Astrocyte (in vitro differentiated cells and primary cell): ENCODE results near the gene IL21R. TPM values are rescaled to one million over a fixed set of nuclear protein-coding genes. Genes with fewer than 3 reads are reported as not detected.

Experiments used
- DNase-seq: peaks from one replicate; pipeline ENCODE4 v3.0.0-alpha.2; 2010; ENCODE audit warnings: low read depth
- FAIRE-seq: peaks from 2 replicates; lab custom pipeline; 2011; peaks lifted over from hg19 to GRCh38; lab: Jason Lieb, UNC
- H2AFZ ChIP-seq: 2 replicates; pipeline ENCODE4 v1.6.0; 2012; ENCODE audit warnings: low read depth, low read length, inconsistent platforms
- H3K27ac ChIP-seq: 2 replicates; pipeline ENCODE4 v1.5.1; 2011; ENCODE audit warnings: low read depth, low read length, inconsistent platforms
- H3K27me3 ChIP-seq: 2 replicates; pipeline ENCODE4 v1.6.0; 2011; ENCODE audit warnings: low read length, inconsistent platforms; ENCODE audit not compliant: insufficient read depth
- H3K36me3 ChIP-seq: 2 replicates; pipeline ENCODE4 v1.5.1; 2011; ENCODE audit warnings: low read length, inconsistent platforms; ENCODE audit not compliant: insufficient read depth
- H3K4me1 ChIP-seq: 2 replicates; pipeline ENCODE4 v1.5.1; 2011; ENCODE audit warnings: low read length, inconsistent platforms; ENCODE audit not compliant: insufficient read depth
- H3K4me2 ChIP-seq: 2 replicates; pipeline ENCODE4 v1.6.0; 2012; ENCODE audit warnings: low read length, inconsistent platforms
- H3K4me3 ChIP-seq: 2 replicates; pipeline ENCODE4 v1.5.1; 2011; ENCODE audit warnings: low read depth, mild to moderate bottlenecking, low read length, inconsistent platforms; ENCODE audit not compliant: insufficient read depth
- H3K79me2 ChIP-seq: 2 replicates; pipeline ENCODE4 v1.6.0; 2012; ENCODE audit warnings: mild to moderate bottlenecking, low read length, inconsistent platforms; ENCODE audit not compliant: insufficient read depth
- H3K9ac ChIP-seq: 2 replicates; pipeline ENCODE4 v1.6.0; 2012; ENCODE audit warnings: mild to moderate bottlenecking, low read length, inconsistent platforms
- H3K9me3 ChIP-seq: 2 replicates; pipeline ENCODE4 v1.5.1; 2012; ENCODE audit warnings: low read depth, mild to moderate bottlenecking, low read length, inconsistent platforms; ENCODE audit not compliant: insufficient read depth
- H4K20me1 ChIP-seq: 2 replicates; pipeline ENCODE4 v1.6.0; 2012; ENCODE audit warnings: low read length, inconsistent platforms; ENCODE audit not compliant: insufficient read depth
- H3K27ac Mint-ChIP-seq: one replicate; pipeline ENCODE4 v1.8.0; 2021; ENCODE audit warnings: mild to moderate bottlenecking, mixed read lengths; ENCODE audit not compliant: unreplicated experiment
- H3K27me3 Mint-ChIP-seq: one replicate; pipeline ENCODE4 v1.8.0; 2021; ENCODE audit warnings: low read depth, mixed read lengths; ENCODE audit not compliant: unreplicated experiment
- H3K36me3 Mint-ChIP-seq: one replicate; pipeline ENCODE4 v1.8.0; 2021; ENCODE audit warnings: low read depth, mixed read lengths; ENCODE audit not compliant: unreplicated experiment
- H3K4me1 Mint-ChIP-seq: one replicate; pipeline ENCODE4 v1.8.0; 2021; ENCODE audit warnings: low read depth, mixed read lengths; ENCODE audit not compliant: unreplicated experiment
- H3K4me3 Mint-ChIP-seq: one replicate; pipeline ENCODE4 v1.8.0; 2021; ENCODE audit warnings: mild to moderate bottlenecking, moderate library complexity, mixed read lengths; ENCODE audit not compliant: unreplicated experiment
- H3K9me3 Mint-ChIP-seq: one replicate; pipeline ENCODE4 v1.8.0; 2021; ENCODE audit warnings: mild to moderate bottlenecking, mixed read lengths; ENCODE audit not compliant: unreplicated experiment
- CTCF ChIP-seq: IDR thresholded peaks from 2 replicates; pipeline ENCODE4 v1.5.1; 2011; ENCODE audit warnings: low read depth, mild to moderate bottlenecking, inconsistent platforms, low read length, moderate library complexity; ENCODE audit not compliant: insufficient read depth
- EZH2 ChIP-seq: IDR thresholded peaks from 2 replicates; pipeline ENCODE4 v1.6.1; 2012; ENCODE audit warnings: mild to moderate bottlenecking, low read length, inconsistent platforms; ENCODE audit not compliant: insufficient read depth
- total RNA-seq: library from RNA; stranded (reverse); gene quantifications from 2 replicates; pipeline ENCODE4 v1.2.1, GENCODE V29; 2021

IL21R gene
- total RNA-seq, 1 donor from 2014 or later = 1.8 TPM

GRCh38 chr16:27424772-27425498, 23.0 kb downstream of the IL21R start:
- Histone ChIP-seq H3K9ac (no peak overlapping the region), H3K36me3 (no peaks in the 10 kb centered on the region), H3K4me3 (no peak overlapping the region), H3K9me3 (no peaks in the 10 kb centered on the region), H3K4me1 (no peaks in the 10 kb centered on the region), H3K4me2 (no peak overlapping the region), H3K79me2 (no peaks in the 10 kb centered on the region), H2AFZ (no peak overlapping the region), H3K27me3 (no peaks in the 10 kb centered on the region), H3K27ac (no peak overlapping the region), H4K20me1 (no peaks in the 10 kb centered on the region)
- no peak overlapping the region for H3K4me3 Mint-ChIP-seq
- H3K36me3 Mint-ChIP-seq = peaks cover 6% of the 10 kb centered on the region
- no peak for FAIRE-seq
- no peaks in the 10 kb centered on the region for H3K4me1 Mint-ChIP-seq
- H3K27ac Mint-ChIP-seq = no peak overlapping the region
- TF ChIP-seq CTCF (no peak), EZH2 (no peak)
- no peak for DNase-seq
- peaks cover 4% of the 10 kb centered on the region for H3K27me3 Mint-ChIP-seq
- peaks cover 15% of the 10 kb centered on the region for H3K9me3 Mint-ChIP-seq

- H2AFZ ChIP-seq = no peak overlapping the region
- Mint-ChIP-seq H3K4me3 (no peak overlapping the region), H3K27ac (no peak overlapping the region), H3K27me3 (peaks cover 4% of the 10 kb centered on the region), H3K4me1 (peaks cover 3% of the 10 kb centered on the region), H3K9me3 (peaks cover 12% of the 10 kb centered on the region), H3K36me3 (peaks cover 6% of the 10 kb centered on the region)
- no peak overlapping the region for H3K4me2 ChIP-seq
- DNase-seq = no peak
- H3K9ac ChIP-seq = no peak overlapping the region
- no peaks in the 10 kb centered on the region for H3K27me3 ChIP-seq
- no peak overlapping the region for H3K27ac ChIP-seq
- TF ChIP-seq CTCF (no peak), EZH2 (no peak)
- no peaks in the 10 kb centered on the region for H3K36me3 ChIP-seq
- H4K20me1 ChIP-seq = no peaks in the 10 kb centered on the region
- H3K4me1 ChIP-seq = no peaks in the 10 kb centered on the region
- no peak for FAIRE-seq
- no peak overlapping the region for H3K4me3 ChIP-seq
- no peaks in the 10 kb centered on the region for H3K9me3 ChIP-seq
- H3K79me2 ChIP-seq = no peaks in the 10 kb centered on the region
Measured at GRCh38 chr16:27425961-27426360, 24.0 kb downstream of the IL21R start.
